ENCODE data around the gene HTR6.

Gene HTR6

DNA sequence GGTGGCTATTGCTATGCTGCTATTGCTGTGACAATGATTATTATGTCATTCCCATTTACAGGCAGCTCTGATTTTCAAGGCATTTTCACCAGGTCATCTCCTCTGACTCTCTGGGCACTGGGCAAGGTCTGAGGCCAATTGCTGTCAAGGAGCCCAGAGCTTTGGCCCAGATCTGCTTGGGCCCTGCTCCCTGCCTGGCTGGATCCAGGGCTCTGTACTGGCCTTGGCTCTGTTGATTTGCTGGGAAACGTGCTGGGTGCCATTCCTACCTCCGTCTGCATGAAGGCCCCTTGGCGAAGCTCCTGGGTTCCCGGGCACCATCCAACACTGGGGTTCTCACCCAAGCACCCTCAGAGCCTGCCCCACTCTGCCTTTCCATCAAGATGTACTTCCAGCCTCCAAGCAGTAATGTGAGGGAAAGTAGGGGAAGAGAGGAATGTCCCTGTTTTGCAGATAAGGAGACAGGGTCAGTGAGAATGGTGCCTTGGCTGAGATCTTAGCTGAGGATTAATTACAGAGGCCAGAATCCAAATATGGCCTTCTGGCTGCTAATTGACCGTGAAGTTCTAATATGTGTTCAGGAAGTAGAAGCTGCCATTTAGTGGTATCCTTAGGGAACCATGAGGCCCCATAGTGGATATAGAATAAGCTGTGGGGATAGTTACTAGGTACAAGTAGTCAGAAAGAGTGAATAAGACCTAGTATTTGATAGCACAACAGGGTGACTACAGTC, 63.9 kb downstream of the HTR6 start:
- no peak for DNase-seq

GRCh38 chr1:19730232-19730631, 65.6 kb downstream of the HTR6 start:
- no peak for DNase-seq

Measured in GF-D8 (cell line).